Endodermal cell (in vitro differentiated cells): ENCODE results near the gene COTL1. TPM values are rescaled to one million over a fixed set of nuclear protein-coding genes. Genes with fewer than 3 reads are reported as not detected.

Source experiments
- DNase-seq: peaks from one replicate; pipeline ENCODE4 v3.0.0-alpha.2; 2017
- H3K27ac ChIP-seq: 2 replicates; pipeline ENCODE4 v1.5.1; 2013; ENCODE audit warnings: mild to moderate bottlenecking, low read depth, low read length, moderate library complexity
- H3K27me3 ChIP-seq: 2 replicates; pipeline ENCODE4 v1.6.1; 2013; ENCODE audit warnings: mild to moderate bottlenecking, low read length, moderate library complexity; ENCODE audit not compliant: insufficient read depth, control insufficient read depth, poor library complexity, severe bottlenecking
- H3K36me3 ChIP-seq: 2 replicates; pipeline ENCODE4 v1.7.0; 2013; ENCODE audit warnings: mild to moderate bottlenecking, low read length, moderate library complexity; ENCODE audit not compliant: control insufficient read depth, insufficient read depth
- H3K4me1 ChIP-seq: one replicate; pipeline ENCODE4 v1.7.0; 2013; ENCODE audit warnings: low read length; ENCODE audit not compliant: control insufficient read depth, insufficient read depth
- H3K4me3 ChIP-seq: 2 replicates; pipeline ENCODE4 v1.5.1; 2013; ENCODE audit warnings: mild to moderate bottlenecking, low read length, moderate library complexity
- H3K9ac ChIP-seq: 2 replicates; pipeline ENCODE4 v1.6.1; 2013; ENCODE audit warnings: mild to moderate bottlenecking, low read length, moderate library complexity; ENCODE audit not compliant: poor library complexity, severe bottlenecking; ENCODE audit errors: extremely low read depth
- H3K9me3 ChIP-seq: 2 replicates; pipeline ENCODE4 v1.6.1; 2013; ENCODE audit warnings: mild to moderate bottlenecking, low read length, moderate library complexity; ENCODE audit not compliant: control insufficient read depth
- H3K27ac Mint-ChIP-seq: 2 replicates; pipeline ENCODE4 v1.8.0; 2020; ENCODE audit warnings: mixed read lengths
- H3K27me3 Mint-ChIP-seq: 2 replicates; pipeline ENCODE4 v1.8.0; 2021; ENCODE audit warnings: mild to moderate bottlenecking, mixed read lengths; ENCODE audit not compliant: insufficient read depth
- H3K36me3 Mint-ChIP-seq: 2 replicates; pipeline ENCODE4 v1.8.0; 2020; ENCODE audit warnings: low read depth, mixed read lengths
- H3K4me1 Mint-ChIP-seq: 2 replicates; pipeline ENCODE4 v1.8.0; 2020; ENCODE audit warnings: mixed read lengths
- H3K4me3 Mint-ChIP-seq: 2 replicates; pipeline ENCODE4 v1.8.0; 2020; ENCODE audit warnings: mild to moderate bottlenecking, moderate library complexity, mixed read lengths
- H3K9me3 Mint-ChIP-seq: 2 replicates; pipeline ENCODE4 v1.8.0; 2020; ENCODE audit warnings: mild to moderate bottlenecking, mixed read lengths
- WGBS, 2 experiments: methylation state at CpG; one replicate each; pipeline versions ENCODE4 v1.1.5 to v1.1.7; 2013; ENCODE audit warnings: missing lambda C conversion rate in 2 of 2, mixed read lengths in 1 of 2; ENCODE audit not compliant: insufficient coverage in 1 of 2, insufficient read length in 1 of 2; 5-methylcytosine and 5-hydroxymethylcytosine counted together
- total RNA-seq, 2 donors: library from RNA; stranded (reverse); fragmentation: NEBNext Ultra II Directional in 1 of 2; extraction: Animal tissue kit (Norgen Biotek cat#: 25700) in 1 of 2; gene quantifications; 2 replicates in 1 of 2; 3 replicates in 1 of 2; pipeline ENCODE4 v1.2.1, GENCODE V29; 2021
- TF ChIP-seq, protein P1 (sequence below): fragments of 200-600 bp; sonication (generic); conservative IDR thresholded peaks from 2 replicates; pipeline ENCODE4 v1.5.0; 2021; ENCODE audit warnings: antibody characterized with exemption, mild to moderate bottlenecking

Gene COTL1
- total RNA-seq, 2 donors from 2014 or later: 33.4 to 34.9 TPM

DNA sequence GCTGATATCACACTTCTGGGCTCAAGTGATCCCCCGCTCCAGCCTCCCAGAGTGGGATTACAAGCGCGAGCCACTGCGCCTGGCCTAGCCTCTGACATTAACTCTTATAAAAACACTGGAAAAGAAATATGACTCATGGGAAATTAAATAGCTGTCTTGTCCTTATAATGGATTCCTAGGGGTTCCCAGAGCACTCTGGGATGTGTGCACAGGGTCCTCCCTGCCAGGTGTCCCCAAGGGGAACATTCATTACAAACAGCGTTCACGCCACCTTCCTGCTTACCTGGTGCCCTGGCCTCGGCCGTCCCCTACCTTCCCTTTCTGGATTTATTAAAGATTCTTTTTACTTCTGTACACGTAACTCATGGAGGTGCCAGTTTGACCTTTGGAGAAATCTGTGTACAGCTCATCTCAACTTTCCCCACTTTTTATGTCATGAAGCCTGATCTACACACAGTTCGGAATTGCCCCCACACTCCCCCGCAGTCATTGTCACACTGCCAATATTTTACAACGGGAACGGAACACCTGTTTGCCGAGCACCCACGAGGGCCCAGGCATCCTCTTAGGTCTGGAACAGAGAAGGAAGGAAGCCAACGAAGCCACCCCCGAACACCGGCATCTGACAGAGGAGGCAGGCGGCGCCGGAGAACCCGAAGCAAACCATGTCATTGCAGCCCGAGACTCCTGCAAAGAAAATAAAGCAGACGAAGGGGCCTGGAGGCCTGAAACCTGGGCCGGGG, 73.7 kb downstream of the COTL1 start:
- no peak overlapping the region for H3K27ac ChIP-seq
- H3K4me3 ChIP-seq: no peak overlapping the region
- Mint-ChIP-seq H3K4me1 (no peaks in the 10 kb centered on the region), H3K4me3 (no peak overlapping the region), H3K27me3 (no peaks in the 10 kb centered on the region), H3K36me3 (no peaks in the 10 kb centered on the region), H3K9me3 (no peaks in the 10 kb centered on the region), H3K27ac (no peak overlapping the region)
- no peaks in the 10 kb centered on the region for H3K9me3 ChIP-seq
- no peaks in the 10 kb centered on the region for H3K36me3 ChIP-seq
- TF ChIP-seq, protein P1, sequence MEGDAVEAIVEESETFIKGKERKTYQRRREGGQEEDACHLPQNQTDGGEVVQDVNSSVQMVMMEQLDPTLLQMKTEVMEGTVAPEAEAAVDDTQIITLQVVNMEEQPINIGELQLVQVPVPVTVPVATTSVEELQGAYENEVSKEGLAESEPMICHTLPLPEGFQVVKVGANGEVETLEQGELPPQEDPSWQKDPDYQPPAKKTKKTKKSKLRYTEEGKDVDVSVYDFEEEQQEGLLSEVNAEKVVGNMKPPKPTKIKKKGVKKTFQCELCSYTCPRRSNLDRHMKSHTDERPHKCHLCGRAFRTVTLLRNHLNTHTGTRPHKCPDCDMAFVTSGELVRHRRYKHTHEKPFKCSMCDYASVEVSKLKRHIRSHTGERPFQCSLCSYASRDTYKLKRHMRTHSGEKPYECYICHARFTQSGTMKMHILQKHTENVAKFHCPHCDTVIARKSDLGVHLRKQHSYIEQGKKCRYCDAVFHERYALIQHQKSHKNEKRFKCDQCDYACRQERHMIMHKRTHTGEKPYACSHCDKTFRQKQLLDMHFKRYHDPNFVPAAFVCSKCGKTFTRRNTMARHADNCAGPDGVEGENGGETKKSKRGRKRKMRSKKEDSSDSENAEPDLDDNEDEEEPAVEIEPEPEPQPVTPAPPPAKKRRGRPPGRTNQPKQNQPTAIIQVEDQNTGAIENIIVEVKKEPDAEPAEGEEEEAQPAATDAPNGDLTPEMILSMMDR: no peak
- WGBS, 2 experiments: 90 to 91% methylated on average over 13 to 25 of the region's 25 CpGs
- H3K4me1 ChIP-seq: no peaks in the 10 kb centered on the region
- DNase-seq: no peak
- H3K27me3 ChIP-seq: no peaks in the 10 kb centered on the region
- no peak overlapping the region for H3K9ac ChIP-seq

GRCh38 chr16:84543253-84543652, 74.6 kb downstream of the COTL1 start:
- no peaks in the 10 kb centered on the region for H3K36me3 Mint-ChIP-seq
- H3K27ac ChIP-seq: no peak overlapping the region
- H3K36me3 ChIP-seq: no peaks in the 10 kb centered on the region
- TF ChIP-seq, protein P1: no peak
- WGBS, 2 experiments: 94 to 100% methylated on average over 1 to 2 of the region's 2 CpGs
- no peak for DNase-seq
- no peak overlapping the region for H3K27ac Mint-ChIP-seq
- H3K9ac ChIP-seq: no peak overlapping the region
- H3K4me3 Mint-ChIP-seq: no peak overlapping the region
- no peaks in the 10 kb centered on the region for H3K4me1 Mint-ChIP-seq
- H3K9me3 Mint-ChIP-seq: no peaks in the 10 kb centered on the region
- H3K27me3 Mint-ChIP-seq: no peaks in the 10 kb centered on the region
- H3K27me3 ChIP-seq: no peaks in the 10 kb centered on the region
- no peaks in the 10 kb centered on the region for H3K4me1 ChIP-seq
- H3K4me3 ChIP-seq: no peak overlapping the region
- H3K9me3 ChIP-seq: no peaks in the 10 kb centered on the region

DNA sequence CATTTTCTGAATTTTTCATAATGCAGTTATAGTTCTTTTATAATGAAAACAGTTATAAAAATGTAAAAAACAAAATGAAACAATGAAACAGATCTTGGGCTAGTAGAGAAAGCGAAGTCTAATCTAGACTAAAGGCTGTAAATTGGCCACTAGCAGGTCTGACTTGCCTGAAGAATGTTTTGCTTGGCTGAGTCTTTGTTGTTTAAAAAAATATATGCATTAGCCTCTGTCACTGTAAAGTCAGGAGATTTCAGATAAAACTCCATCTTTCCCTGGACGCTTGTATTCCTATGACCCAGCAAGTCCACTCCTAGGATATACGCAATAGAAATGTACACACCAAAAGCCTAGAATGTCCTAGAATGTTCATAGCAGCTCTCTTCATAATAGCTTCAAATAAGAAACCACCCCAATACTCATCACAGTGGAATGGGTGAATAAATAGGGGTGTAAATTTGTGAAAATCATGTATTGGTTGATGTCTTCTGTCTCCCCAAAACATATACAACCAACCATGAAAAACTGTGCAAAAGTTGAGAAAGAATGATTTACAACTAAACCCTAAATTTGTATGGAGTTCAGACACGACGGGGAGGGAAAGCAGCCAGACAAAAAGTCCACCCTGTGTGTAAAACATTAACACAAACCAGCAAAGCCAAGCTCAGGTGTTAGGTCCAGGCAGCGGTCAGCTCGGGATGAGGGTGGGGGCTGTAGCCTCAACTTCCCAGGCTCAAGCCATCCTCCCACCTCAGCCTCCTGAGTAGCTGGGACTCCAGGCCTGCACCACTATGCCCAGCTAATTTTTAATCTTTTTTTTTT, 75.7 kb downstream of the COTL1 start:
- Histone ChIP-seq H3K27ac (no peak overlapping the region), H3K36me3 (no peaks in the 10 kb centered on the region), H3K9ac (no peak overlapping the region), H3K4me3 (no peak overlapping the region), H3K9me3 (no peaks in the 10 kb centered on the region), H3K27me3 (no peaks in the 10 kb centered on the region), H3K4me1 (peaks cover 4% of the 10 kb centered on the region)
- no peaks in the 10 kb centered on the region for H3K9me3 Mint-ChIP-seq
- H3K27ac Mint-ChIP-seq: no peak overlapping the region
- no peak overlapping the region for H3K4me3 Mint-ChIP-seq
- TF ChIP-seq, protein P1: no peak
- no peaks in the 10 kb centered on the region for H3K36me3 Mint-ChIP-seq
- DNase-seq: no peak
- H3K27me3 Mint-ChIP-seq: no peaks in the 10 kb centered on the region
- H3K4me1 Mint-ChIP-seq: peaks cover 6% of the 10 kb centered on the region
- 94 to 96% methylated on average over 5 to 7 of the region's 7 CpGs for WGBS, 2 experiments
